Gastrocnemius medialis (tissue), 4 donors: ENCODE data around the gene CILP2. TPM values are rescaled to one million over a fixed set of nuclear protein-coding genes. Genes with fewer than 3 reads are reported as not detected.

Experiments
- ATAC-seq, 2 donors: fragments of 150-250 bp; one replicate each; pipeline ENCODE4 v1.9.1; 2016
- DNase-seq, 2 donors: peaks; one replicate each; pipeline ENCODE4 v3.0.0-alpha.2; 2019
- H3K27ac ChIP-seq, 4 donors: fragments of 200-600 bp; sonication (generic); 1 replicate in 1 of 4; 2 replicates in 3 of 4; pipeline ENCODE4 v1.5.1; 2016 to 2018; ENCODE audit warnings: mild to moderate bottlenecking in 2 of 4, moderate library complexity in 1 of 4
- H3K27me3 ChIP-seq, 3 donors: fragments of 200-600 bp; sonication (generic) in 2 of 3; 1 replicate in 1 of 3; 2 replicates in 2 of 3; pipeline versions ENCODE4 v1.5.1 to v1.6.0; 2016 to 2019; ENCODE audit warnings: mild to moderate bottlenecking in 1 of 3, moderate library complexity in 1 of 3
- H3K36me3 ChIP-seq, 2 donors: fragments of 200-600 bp; sonication (generic) in 1 of 2; one replicate each; pipeline ENCODE4 v1.5.1; 2017 to 2018
- H3K4me1 ChIP-seq, 2 donors: fragments of 200-600 bp; sonication (generic) in 1 of 2; one replicate each; pipeline ENCODE4 v1.5.1; 2016 to 2017; ENCODE audit warnings: mild to moderate bottlenecking in 2 of 2
- H3K4me3 ChIP-seq, 4 donors: fragments of 200-600 bp; sonication (generic) in 3 of 4; 1 replicate in 1 of 4; 2 replicates in 3 of 4; pipeline ENCODE4 v1.5.1; 2016 to 2019; ENCODE audit warnings: mild to moderate bottlenecking in 2 of 4
- H3K9me3 ChIP-seq, 3 donors: fragments of 200-600 bp; sonication (generic) in 2 of 3; 1 replicate in 1 of 3; 2 replicates in 2 of 3; pipeline ENCODE4 v1.5.1; 2016 to 2019
- CTCF ChIP-seq, 5 experiments: fragments of 450-650 bp in 3 of 5; fragments of 200-600 bp in 2 of 5; sonication (generic) in 2 of 5; IDR thresholded peaks in 4 of 5; conservative IDR thresholded peaks in 1 of 5; 1 replicate in 4 of 5; 2 replicates in 1 of 5; pipeline ENCODE4 v1.5.1; 2016 to 2019; ENCODE audit warnings: antibody characterized with exemption in 5 of 5, mild to moderate bottlenecking in 3 of 5, moderate library complexity in 3 of 5
- POLR2A ChIP-seq, 2 donors: fragments of 450-650 bp; IDR thresholded peaks; one replicate each; pipeline ENCODE4 v1.6.1; 2017; ENCODE audit warnings: antibody characterized with exemption in 2 of 2, mild to moderate bottlenecking in 2 of 2, moderate library complexity in 2 of 2
- in situ Hi-C, 4 donors: fragments of 200-750 bp; cut with MboI; loops; one replicate each; pipeline versions ENCODE4 v1.15.0 to v1.8.0; 2017; ENCODE audit warnings: low sequenced_read_pairs in 4 of 4
- intact Hi-C: fragments of 100-400 bp; cut with DNase I; formaldehyde crosslinking; loops from one replicate; pipeline ENCODE4 v1.15.1; 2023; ENCODE audit warnings: low total_unique reads
- total RNA-seq, 4 donors: library from RNA; depleted of rRNA; stranded (reverse); fragments of >200 nt; gene quantifications; one replicate each; pipeline versions ENCODE4 v1.1.0 to v1.2.3, GENCODE V29; 2016

The CILP2 gene
- total RNA-seq, 4 donors from 2014 or later, result 3.2 TPM; not detected in 3

- H3K27ac ChIP-seq, result peak overlapping the region; percentile 44 to 77 (median 72)
- ATAC-seq (peak; percentile 72 to 85), DNase-seq (peak; percentile 56 to 71)
- TF ChIP-seq POLR2A (IDR thresholded peaks at IDR 0.05) (no peak), CTCF (IDR thresholded peaks at IDR 0.05 in 4 of 5, conservative IDR thresholded peaks at IDR 0.05 in 1 of 5) (peak; percentile 72 to 87 (median 83))
- in situ Hi-C loops, result loop anchor here in 3 of 4 donors (5.0 kb wide), 2 partner anchors 123 to 128 kb away; no protein-coding TSS in a partner anchor
- peaks cover 31 to 32% of the 10 kb centered on the region in 2 donors for H3K4me1 ChIP-seq
- H3K27me3 ChIP-seq, result no peaks in the 10 kb centered on the region
- H3K4me3 ChIP-seq, result peak overlapping the region in 1 of 4 donors; percentile 27
- peaks cover 0 to 27% of the 10 kb centered on the region in 2 donors for H3K36me3 ChIP-seq
- intact Hi-C loops, result loop anchor here (1.0 to 5.0 kb wide), 3 partner anchors 84 to 123 kb away; no protein-coding TSS in a partner anchor
- H3K9me3 ChIP-seq, result no peaks in the 10 kb centered on the region
Observed at GRCh38 chr19:19490214-19490968, 47.7 kb upstream of the CILP2 start.

- H3K9me3 ChIP-seq, result no peaks in the 10 kb centered on the region
- H3K27ac ChIP-seq, result no peak overlapping the region
- no peak overlapping the region for H3K4me3 ChIP-seq
- H3K4me1 ChIP-seq, result peaks cover 27 to 30% of the 10 kb centered on the region in 2 donors
- in situ Hi-C loops, result loop anchor here in 3 of 4 donors (5.0 kb wide), 2 partner anchors 124 to 129 kb away; no protein-coding TSS in a partner anchor
- H3K36me3 ChIP-seq, result peaks cover 0 to 34% of the 10 kb centered on the region in 2 donors
- no peak for TF ChIP-seq CTCF (IDR thresholded peaks at IDR 0.05 in 4 of 5, conservative IDR thresholded peaks at IDR 0.05 in 1 of 5)
- no peak for TF ChIP-seq POLR2A (IDR thresholded peaks at IDR 0.05)
- intact Hi-C loops, result loop anchor here (5.0 kb wide), 1 partner anchor 104 kb away; no protein-coding TSS in a partner anchor
- ATAC-seq (no peak), DNase-seq (no peak)
- no peaks in the 10 kb centered on the region for H3K27me3 ChIP-seq
Observed at GRCh38 chr19:19491321-19492025, 46.6 kb upstream of the CILP2 start.

GRCh38 chr19:19492026-19492610, 45.9 kb upstream of the CILP2 start:
- H3K4me1 ChIP-seq, result peaks cover 27 to 30% of the 10 kb centered on the region in 2 donors
- DNase-seq (no peak), ATAC-seq (no peak)
- in situ Hi-C loops, result loop anchor here in 3 of 4 donors (5.0 kb wide), 2 partner anchors 125 to 130 kb away; no protein-coding TSS in a partner anchor
- H3K4me3 ChIP-seq, result no peak overlapping the region
- no peak overlapping the region for H3K27ac ChIP-seq
- no peaks in the 10 kb centered on the region for H3K27me3 ChIP-seq
- TF ChIP-seq CTCF (IDR thresholded peaks at IDR 0.05 in 4 of 5, conservative IDR thresholded peaks at IDR 0.05 in 1 of 5) (no peak), POLR2A (IDR thresholded peaks at IDR 0.05) (no peak)
- no peaks in the 10 kb centered on the region for H3K9me3 ChIP-seq
- intact Hi-C loops, result loop anchor here (5.0 kb wide), 1 partner anchor 105 kb away; no protein-coding TSS in a partner anchor
- H3K36me3 ChIP-seq, result peaks cover 0 to 41% of the 10 kb centered on the region in 2 donors

- H3K4me3 ChIP-seq, result no peak overlapping the region
- intact Hi-C loops, result loop anchor here (5.0 kb wide), 1 partner anchor 107 kb away; no protein-coding TSS in a partner anchor
- H3K27me3 ChIP-seq, result no peaks in the 10 kb centered on the region
- in situ Hi-C loops, result loop anchor here in 3 of 4 donors (5.0 kb wide), 2 partner anchors 127 to 132 kb away; no protein-coding TSS in a partner anchor
- DNase-seq (no peak), ATAC-seq (no peak)
- no peaks in the 10 kb centered on the region for H3K9me3 ChIP-seq
- peaks cover 13 to 16% of the 10 kb centered on the region in 2 donors for H3K4me1 ChIP-seq
- peaks cover 0 to 59% of the 10 kb centered on the region in 2 donors for H3K36me3 ChIP-seq
- no peak overlapping the region for H3K27ac ChIP-seq
- TF ChIP-seq CTCF (IDR thresholded peaks at IDR 0.05 in 4 of 5, conservative IDR thresholded peaks at IDR 0.05 in 1 of 5) (no peak), POLR2A (IDR thresholded peaks at IDR 0.05) (no peak)
Observed at GRCh38 chr19:19493841-19494546, 44.1 kb upstream of the CILP2 start.
